Neural cell (in vitro differentiated cells): Measurements from ENCODE around the gene TMEM220. TPM values are rescaled to one million over a fixed set of nuclear protein-coding genes. Genes with fewer than 3 reads are reported as not detected.

Experiments used
- H2AFZ ChIP-seq: fragments of 200-600, 300-800 bp; sonication (generic), shearing (Covaris generic); 2 replicates; pipeline ENCODE4 v1.6.0; 2014; ENCODE audit warnings: low read depth, mild to moderate bottlenecking, antibody characterized with exemption, low read length, moderate library complexity
- H3F3A ChIP-seq: fragments of 200-600 bp; shearing (Covaris generic); 2 replicates; pipeline ENCODE4 v1.6.1; 2016; ENCODE audit warnings: mild to moderate bottlenecking, moderate library complexity, mixed read lengths, antibody characterized with exemption, low read length; ENCODE audit not compliant: insufficient read depth, poor library complexity, severe bottlenecking
- H3K27ac ChIP-seq: fragments of 200-600, 300-800 bp; sonication (generic), shearing (Covaris generic); 2 replicates; pipeline ENCODE4 v1.5.1; 2014; ENCODE audit warnings: mild to moderate bottlenecking, low read length, moderate library complexity
- H3K27me3 ChIP-seq: fragments of 300-800, 200-600 bp; sonication (generic), shearing (Covaris generic); 2 replicates; pipeline ENCODE4 v1.6.0; 2014; ENCODE audit warnings: mild to moderate bottlenecking, low read depth, low read length, moderate library complexity; ENCODE audit not compliant: insufficient read depth
- H3K36me3 ChIP-seq: fragments of 300-800, 200-600 bp; sonication (generic), shearing (Covaris generic); 2 replicates; pipeline ENCODE4 v1.5.1; 2014; ENCODE audit warnings: mild to moderate bottlenecking, antibody characterized with exemption, low read length, moderate library complexity; ENCODE audit not compliant: insufficient read depth
- H3K4me2 ChIP-seq: fragments of 300-800, 200-600 bp; sonication (generic), shearing (Covaris generic); 2 replicates; pipeline ENCODE4 v1.6.0; 2014; ENCODE audit warnings: mild to moderate bottlenecking, low read length
- H3K4me3 ChIP-seq: fragments of 300-800, 200-600 bp; sonication (generic), shearing (Covaris generic); 2 replicates; pipeline ENCODE4 v1.5.1; 2014; ENCODE audit warnings: mild to moderate bottlenecking, low read length, moderate library complexity
- H3K79me2 ChIP-seq: fragments of 200-600 bp; shearing (Covaris generic); replicated peaks from 2 replicates; pipeline ENCODE4 v1.6.0; 2014; ENCODE audit warnings: mild to moderate bottlenecking, low read length, moderate library complexity; ENCODE audit not compliant: insufficient read depth
- H3K9ac ChIP-seq: fragments of 300-800, 200-600 bp; sonication (generic), shearing (Covaris generic); 2 replicates; pipeline ENCODE4 v1.6.1; 2016; ENCODE audit warnings: mild to moderate bottlenecking, low read length, mixed read lengths
- H3K9me2 ChIP-seq: fragments of 200-600 bp; shearing (Covaris generic); 2 replicates; pipeline ENCODE4 v1.6.1; 2016; ENCODE audit warnings: mild to moderate bottlenecking, low read length, mixed read lengths; ENCODE audit not compliant: insufficient read depth
- H3K9me3 ChIP-seq: fragments of 200-600, 300-800 bp; sonication (generic), shearing (Covaris generic); 2 replicates; pipeline ENCODE4 v1.6.1; 2016; ENCODE audit warnings: mild to moderate bottlenecking, mixed run types, low read length, moderate library complexity, mixed read lengths
- H4K20me1 ChIP-seq: fragments of 200-600 bp; shearing (Covaris generic); 2 replicates; pipeline ENCODE4 v1.6.1; 2016; ENCODE audit warnings: mild to moderate bottlenecking, mixed run types; ENCODE audit not compliant: insufficient read depth
- CTCF ChIP-seq: fragments of 450-650 bp; IDR thresholded peaks from 2 replicates; pipeline ENCODE4 v1.5.1; 2014; ENCODE audit warnings: antibody characterized with exemption, mild to moderate bottlenecking, moderate library complexity; ENCODE audit not compliant: poor library complexity, severe bottlenecking
- EP300 ChIP-seq: fragments of 450-650 bp; conservative IDR thresholded peaks from 2 replicates; pipeline ENCODE4 v1.6.1; 2014; ENCODE audit warnings: antibody characterized with exemption, mild to moderate bottlenecking, moderate library complexity; ENCODE audit not compliant: poor library complexity, severe bottlenecking
- EZH2 ChIP-seq: fragments of 200-600, 300-800 bp; shearing (Covaris generic), sonication (generic); IDR thresholded peaks from 2 replicates; pipeline ENCODE4 v1.6.1; 2014; ENCODE audit warnings: antibody characterized with exemption, low read length, borderline replicate concordance, mild to moderate bottlenecking; ENCODE audit not compliant: insufficient read depth, poor library complexity, severe bottlenecking
- MXI1 ChIP-seq: fragments of 450-650 bp; conservative IDR thresholded peaks from 2 replicates; pipeline ENCODE4 v1.6.1; 2014; ENCODE audit warnings: antibody characterized with exemption, mild to moderate bottlenecking; ENCODE audit not compliant: poor library complexity, severe bottlenecking
- POLR2AphosphoS5 ChIP-seq: IDR thresholded peaks from 2 replicates; pipeline ENCODE4 v1.6.1; 2012
- RAD21 ChIP-seq: fragments of 450-650 bp; conservative IDR thresholded peaks from 2 replicates; pipeline ENCODE4 v1.6.1; 2014; ENCODE audit warnings: antibody characterized with exemption, mild to moderate bottlenecking, moderate library complexity
- REST ChIP-seq: IDR thresholded peaks from 2 replicates; pipeline ENCODE4 v1.6.1; 2012; ENCODE audit warnings: borderline replicate concordance
- SMC3 ChIP-seq: fragments of 450-650 bp; conservative IDR thresholded peaks from 2 replicates; pipeline ENCODE4 v1.6.1; 2014; ENCODE audit warnings: antibody characterized with exemption, mild to moderate bottlenecking, moderate library complexity; ENCODE audit not compliant: poor library complexity
- TAF1 ChIP-seq: IDR thresholded peaks from 2 replicates; pipeline ENCODE4 v1.6.1; 2012; ENCODE audit warnings: low read depth
- polyA plus RNA-seq: library from polyadenylated mRNA; depleted of rRNA; stranded (reverse); fragments of >200 nt; gene quantifications from 2 replicates; pipeline ENCODE4 v1.2.3, GENCODE V29; 2014

The TMEM220 gene
- polyA plus RNA-seq, 1 donor from 2014 or later: not detected

GRCh38 chr17:10727192-10727591 lies 2.6 kb downstream of the TMEM220 start:
- Histone ChIP-seq H3K79me2 (no peaks in the 10 kb centered on the region), H3K9ac (no peak overlapping the region), H3K4me3 (no peak overlapping the region), H2AFZ (no peak overlapping the region), H4K20me1 (no peaks in the 10 kb centered on the region), H3K4me2 (no peak overlapping the region), H3K9me2 (no peaks in the 10 kb centered on the region), H3K36me3 (no peaks in the 10 kb centered on the region), H3K9me3 (no peaks in the 10 kb centered on the region), H3F3A (no peaks in the 10 kb centered on the region), H3K27ac (no peak overlapping the region), H3K27me3 (peaks cover 10% of the 10 kb centered on the region)
- no peak for TF ChIP-seq REST
- TF ChIP-seq SMC3: no peak
- TF ChIP-seq CTCF: no peak
- TF ChIP-seq TAF1: no peak
- TF ChIP-seq RAD21: no peak
- TF ChIP-seq EZH2: no peak
- TF ChIP-seq POLR2AphosphoS5: no peak
- no peak for TF ChIP-seq MXI1

- Histone ChIP-seq H4K20me1 (no peaks in the 10 kb centered on the region), H3K27ac (no peak overlapping the region), H3K9ac (no peak overlapping the region), H3F3A (no peaks in the 10 kb centered on the region), H3K79me2 (no peaks in the 10 kb centered on the region), H3K4me3 (no peak overlapping the region), H3K36me3 (no peaks in the 10 kb centered on the region), H3K4me2 (no peak overlapping the region), H3K27me3 (peaks cover 10% of the 10 kb centered on the region), H2AFZ (no peak overlapping the region), H3K9me2 (no peaks in the 10 kb centered on the region), H3K9me3 (no peaks in the 10 kb centered on the region)
- no peak for TF ChIP-seq EZH2
- no peak for TF ChIP-seq CTCF
- no peak for TF ChIP-seq EP300
- no peak for TF ChIP-seq SMC3
Observed at GRCh38 chr17:10726196-10726595, 3.6 kb downstream of the TMEM220 start.
